AG08395 (cell line): ENCODE measurements around the gene C16orf87.
A peak's percentile ranks its signal among the peaks of the same experiment; 100 is the strongest.
"Not testable (repeated sequence)": the region's sequence is repeated elsewhere in the genome, so short reads cannot be mapped to it uniquely, and the experiment has no call there.

ENCODE experiments used
- DNase-seq: peaks from one replicate; pipeline ENCODE4 v3.0.0; 2012; ENCODE audit warnings: mixed read lengths, low spot score

The C16orf87 gene, protein sequence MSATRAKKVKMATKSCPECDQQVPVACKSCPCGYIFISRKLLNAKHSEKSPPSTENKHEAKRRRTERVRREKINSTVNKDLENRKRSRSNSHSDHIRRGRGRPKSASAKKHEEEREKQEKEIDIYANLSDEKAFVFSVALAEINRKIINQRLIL

DNA sequence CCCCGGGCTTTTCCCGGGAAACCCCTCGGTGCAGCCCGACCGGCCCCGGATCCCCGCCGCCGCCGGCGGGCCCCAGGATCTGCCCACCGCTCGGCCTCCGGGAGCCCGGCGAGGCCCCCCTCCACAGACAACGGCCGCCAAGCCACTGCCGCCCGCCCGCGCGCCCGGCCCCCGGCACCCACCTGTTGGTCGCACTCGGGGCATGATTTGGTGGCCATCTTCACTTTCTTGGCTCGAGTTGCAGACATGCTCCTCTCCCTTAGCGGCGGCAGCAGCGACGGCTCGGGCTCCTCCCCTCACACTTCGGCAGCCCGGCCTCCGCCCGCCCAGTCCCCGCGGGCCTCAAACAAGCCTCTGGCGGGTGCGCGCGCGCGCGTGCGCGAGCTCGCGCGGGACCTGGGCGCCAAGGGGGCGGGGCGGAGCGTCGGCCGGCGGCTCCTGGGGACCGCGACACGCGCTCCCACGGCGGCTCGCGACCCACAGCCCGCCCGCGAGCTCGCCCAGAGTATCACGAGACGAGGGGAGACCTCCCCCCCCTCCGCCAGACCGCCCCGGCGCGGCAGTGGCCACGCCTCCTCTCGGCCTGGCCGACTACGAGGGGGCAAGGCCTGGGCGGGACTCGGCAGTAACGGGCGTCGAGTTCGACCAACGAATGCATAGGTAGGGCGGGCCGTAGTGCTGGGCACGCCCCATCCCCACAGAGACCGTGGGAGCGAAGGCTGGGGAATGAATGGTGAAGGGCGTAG lies at the start of gene C16orf87:
Gene C16orf87 (minus strand): TSS at position 279 of the 746 bp plus-strand sequence. CDS start 31 bp downstream, at position 248.
- peak; percentile 98 for DNase-seq

DNA sequence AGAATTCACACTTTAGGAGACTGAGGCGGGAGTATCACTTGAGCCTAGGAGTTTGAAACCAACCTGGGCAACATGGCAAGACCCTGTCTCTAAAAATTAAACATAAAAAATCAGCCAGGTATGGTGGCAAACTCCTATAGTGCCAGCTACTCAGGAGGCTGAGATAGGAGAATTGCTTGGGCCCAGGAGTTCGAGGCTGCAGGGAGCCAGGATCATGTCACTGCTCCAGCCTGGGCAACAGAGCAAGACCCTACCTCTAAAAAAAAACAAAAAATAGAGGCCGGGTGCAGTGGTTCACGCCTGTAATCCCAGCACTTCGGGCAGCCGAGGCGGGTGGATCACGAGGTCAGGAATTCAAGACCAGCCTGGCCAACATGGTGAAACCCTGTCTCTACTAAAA lies 44.3 kb upstream of the C16orf87 start:
- DNase-seq, result no peak

DNA sequence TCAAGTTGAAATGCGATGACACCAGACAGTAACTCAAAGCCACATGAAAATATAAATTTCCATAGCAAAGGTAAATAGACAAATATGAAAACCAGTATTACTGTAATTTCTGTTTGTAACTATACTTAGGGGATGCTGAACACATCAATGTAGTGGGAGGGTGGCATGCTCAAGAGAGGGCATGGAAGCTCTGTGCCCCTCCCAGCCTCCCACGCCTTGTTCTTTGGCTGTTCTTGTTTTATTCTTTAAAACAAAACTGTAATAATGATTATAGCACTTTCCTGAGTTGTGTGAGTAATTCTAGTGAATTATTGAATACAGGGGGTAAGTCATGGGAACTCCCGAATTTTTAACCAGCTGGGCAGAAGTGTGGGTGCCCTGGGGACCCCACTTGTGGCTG lies 42.2 kb upstream of the C16orf87 start:
- DNase-seq, result no peak

DNA sequence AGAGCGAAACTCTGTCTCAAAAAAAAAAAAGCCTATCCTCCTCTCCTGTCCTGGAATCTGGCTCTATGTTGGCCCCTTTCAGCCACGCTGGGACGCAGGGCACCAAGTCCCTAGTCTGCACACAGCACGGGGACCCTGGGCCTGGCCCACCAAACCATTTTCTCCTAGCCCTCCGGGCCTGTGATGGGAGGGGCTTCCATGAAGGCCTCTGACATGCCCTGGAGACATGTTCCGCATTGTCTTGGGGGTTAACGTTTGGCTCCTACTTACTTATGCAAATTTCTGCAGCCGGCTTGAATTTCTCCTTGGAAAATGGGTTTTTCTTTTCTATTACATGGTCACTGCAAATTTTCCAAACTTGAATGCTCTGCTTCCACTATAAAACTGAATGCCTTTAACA lies 40.6 kb upstream of the C16orf87 start:
- no peak for DNase-seq

DNA sequence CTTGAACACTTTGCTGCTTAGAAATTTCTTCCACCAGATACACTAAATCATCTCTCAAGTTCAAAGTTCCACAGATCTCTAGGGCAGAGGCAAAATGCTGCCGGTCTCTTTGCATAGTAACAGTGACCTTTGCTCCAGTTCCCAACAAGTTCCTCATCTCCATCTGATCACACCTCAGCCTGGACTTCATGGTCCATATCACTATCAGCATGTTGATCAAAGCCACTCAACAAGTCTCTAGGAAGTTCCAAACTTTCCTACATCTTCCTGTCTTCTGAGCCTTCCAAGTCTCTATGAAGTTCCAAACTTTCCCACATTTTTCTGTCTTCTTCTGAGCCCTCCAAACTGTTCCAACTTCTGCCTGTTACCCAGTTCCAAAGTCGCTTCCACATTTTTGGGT lies 37.9 kb upstream of the C16orf87 start:
- DNase-seq, result not testable (repeated sequence)

DNA sequence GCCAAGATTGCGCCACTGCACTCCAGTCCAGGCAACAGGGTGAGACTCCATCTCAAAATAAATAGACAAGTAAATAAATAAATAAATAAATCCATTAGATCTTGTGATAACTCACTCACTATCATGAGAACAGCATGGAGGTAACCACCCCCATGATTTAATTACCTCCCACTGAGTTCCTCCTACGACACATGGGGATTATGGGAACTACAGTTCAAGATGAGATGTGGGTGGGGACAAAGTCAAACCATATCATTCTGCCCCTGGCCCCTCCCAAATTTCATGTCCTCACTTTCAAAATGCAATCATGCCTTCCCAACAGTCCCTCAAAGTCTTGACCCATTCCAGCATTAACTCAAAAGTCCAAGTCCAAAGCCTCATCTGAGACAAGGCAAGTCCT lies 36.5 kb upstream of the C16orf87 start:
- not testable (repeated sequence) for DNase-seq

DNA sequence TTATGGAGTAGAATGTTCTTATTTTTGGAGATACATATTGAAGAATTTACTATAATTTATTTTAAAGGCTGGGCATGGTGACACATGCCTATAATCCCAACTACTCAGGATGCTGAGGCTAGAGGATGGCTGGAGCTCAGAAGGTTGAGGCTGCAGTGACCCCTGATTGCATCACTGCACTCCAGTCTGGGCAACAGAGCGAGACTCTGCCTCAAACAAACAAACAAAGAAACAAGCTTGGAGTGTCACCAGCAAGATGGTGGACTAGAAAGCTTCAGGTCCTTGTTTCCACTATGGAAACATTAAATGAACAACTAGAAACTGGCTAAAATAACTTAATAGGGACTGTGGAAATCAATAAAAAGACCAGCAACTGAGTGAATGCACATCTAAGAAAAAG lies 35.3 kb upstream of the C16orf87 start:
- DNase-seq, result no peak

DNA sequence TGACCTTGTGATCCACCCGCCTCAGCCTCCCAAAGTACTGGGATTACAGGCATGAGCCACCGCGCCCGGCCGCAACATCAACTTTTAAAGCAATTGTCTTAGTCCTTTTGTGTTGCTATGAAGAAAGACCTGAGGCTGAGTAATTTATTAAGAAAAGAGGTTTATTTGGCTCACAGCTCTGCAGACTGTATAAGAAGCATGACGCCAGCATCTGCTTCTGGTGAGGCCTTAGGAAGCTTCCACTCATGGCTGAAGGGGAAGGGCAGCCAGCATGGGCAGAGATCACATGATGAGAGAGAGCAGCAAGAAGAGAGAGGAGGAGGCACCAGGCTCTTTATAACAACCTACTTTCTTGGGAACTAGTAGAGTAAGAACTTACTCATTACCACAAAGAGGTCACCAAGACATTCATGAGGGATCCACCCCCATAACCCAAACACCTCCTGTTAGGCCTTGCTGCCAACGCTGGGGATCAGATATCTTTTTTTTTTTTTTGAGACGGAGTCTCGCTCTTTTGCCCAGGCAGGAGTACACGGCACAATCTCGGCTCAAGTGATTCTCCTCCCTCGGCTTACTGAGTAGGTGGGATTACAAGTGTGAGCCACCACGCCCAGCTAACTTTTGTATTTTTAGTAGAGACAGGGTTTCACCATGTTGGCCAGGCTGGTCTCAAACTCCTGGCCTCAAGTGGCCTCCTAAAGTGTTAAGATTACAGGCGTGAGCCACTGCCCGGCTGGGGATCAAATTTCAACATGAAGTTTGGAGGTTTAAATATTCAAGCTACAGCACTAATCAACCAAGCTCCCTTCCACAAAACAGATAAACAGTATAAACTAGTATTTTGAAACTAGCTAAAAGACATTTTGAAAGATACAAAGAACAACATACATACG lies 31.8 kb upstream of the C16orf87 start:
- no peak for DNase-seq

DNA sequence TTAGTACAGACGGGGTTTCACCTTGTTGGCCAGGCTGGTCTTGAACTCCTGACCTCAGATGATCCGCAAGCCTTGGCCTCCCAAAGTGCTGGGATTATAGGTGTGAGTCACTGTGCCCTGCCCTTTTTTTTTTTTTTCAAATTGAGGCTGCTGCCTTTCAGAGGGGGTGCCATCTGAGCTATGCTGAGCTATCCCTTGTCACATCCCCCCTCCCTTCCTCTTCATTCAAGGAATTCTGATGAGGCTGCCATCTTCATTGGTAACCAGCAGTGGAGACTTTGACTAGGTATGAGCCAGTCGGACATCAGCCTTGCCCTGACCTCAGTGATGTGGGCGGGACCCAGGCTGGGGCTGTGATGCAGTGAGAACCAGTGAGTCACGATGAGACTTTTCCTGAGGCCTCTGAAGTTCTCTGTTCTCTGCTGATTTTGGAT lies 28.8 kb upstream of the C16orf87 start:
- DNase-seq, result peak; percentile 92

DNA sequence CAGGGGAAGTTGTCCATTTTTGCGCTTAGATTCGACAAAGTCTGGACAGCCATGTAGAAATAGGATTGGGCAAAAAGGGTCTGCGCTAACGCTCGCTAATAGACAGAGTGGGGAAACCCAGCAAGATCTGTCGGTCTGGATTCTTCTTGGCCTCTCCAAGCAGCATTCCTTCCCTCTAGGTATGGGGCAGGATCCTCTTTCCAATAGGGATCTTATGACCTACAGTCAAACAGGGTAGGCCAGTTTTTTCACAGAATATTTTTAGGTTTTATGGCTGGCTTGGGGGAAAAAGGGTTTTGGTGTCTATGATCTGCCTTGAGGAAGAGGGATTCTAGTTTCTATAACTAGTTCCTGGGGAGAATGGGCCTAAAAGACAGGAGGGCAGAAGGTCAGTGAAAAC lies 27.2 kb upstream of the C16orf87 start:
- DNase-seq, result no peak

DNA sequence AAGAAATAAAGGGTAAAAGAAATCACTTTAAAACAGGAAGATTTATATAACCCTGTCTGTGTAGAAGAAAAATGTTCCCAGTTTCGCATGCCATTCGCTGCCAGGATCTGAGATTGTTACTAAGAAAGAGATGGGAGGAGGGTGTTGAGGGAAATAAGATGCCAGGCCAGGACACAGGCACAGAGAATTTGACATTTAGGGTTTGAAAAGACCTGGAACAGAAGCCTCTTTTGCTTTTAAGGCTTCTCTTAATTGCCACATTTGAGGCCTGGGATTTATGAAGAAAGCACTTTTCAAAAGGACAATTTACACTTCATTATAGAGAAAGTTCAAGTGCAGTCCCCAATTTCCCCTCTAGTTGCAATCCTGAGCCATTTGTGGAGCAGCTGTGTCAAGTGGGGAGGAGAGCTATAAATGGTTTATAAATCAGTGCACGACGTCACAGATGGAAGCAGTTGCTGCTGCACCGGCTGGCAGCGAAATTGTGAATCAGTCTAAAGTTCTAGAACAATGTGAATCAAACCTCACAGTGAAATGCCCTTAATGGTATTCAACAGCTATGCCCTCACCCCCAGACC lies 26.5 kb upstream of the C16orf87 start:
- DNase-seq, result peak; percentile 72

DNA sequence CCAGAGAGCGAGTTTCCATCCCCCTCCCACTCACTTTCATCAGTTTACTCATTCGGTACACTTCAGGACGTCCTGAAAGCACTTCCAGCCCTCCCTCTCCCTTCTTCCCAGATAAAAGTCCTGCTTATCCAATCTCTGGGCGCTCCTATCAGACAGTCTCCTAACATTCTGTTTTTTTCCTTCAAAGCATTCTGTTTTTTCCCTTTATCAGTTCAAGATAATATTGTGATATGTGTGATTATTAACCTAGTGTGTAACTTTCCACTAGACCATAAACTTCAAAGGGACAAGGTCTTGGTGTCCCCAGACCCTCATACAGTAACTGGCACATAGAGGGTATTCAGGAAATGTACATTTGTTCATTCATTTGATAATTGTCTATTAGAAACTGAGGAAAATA lies 24.4 kb upstream of the C16orf87 start:
- no peak for DNase-seq

DNA sequence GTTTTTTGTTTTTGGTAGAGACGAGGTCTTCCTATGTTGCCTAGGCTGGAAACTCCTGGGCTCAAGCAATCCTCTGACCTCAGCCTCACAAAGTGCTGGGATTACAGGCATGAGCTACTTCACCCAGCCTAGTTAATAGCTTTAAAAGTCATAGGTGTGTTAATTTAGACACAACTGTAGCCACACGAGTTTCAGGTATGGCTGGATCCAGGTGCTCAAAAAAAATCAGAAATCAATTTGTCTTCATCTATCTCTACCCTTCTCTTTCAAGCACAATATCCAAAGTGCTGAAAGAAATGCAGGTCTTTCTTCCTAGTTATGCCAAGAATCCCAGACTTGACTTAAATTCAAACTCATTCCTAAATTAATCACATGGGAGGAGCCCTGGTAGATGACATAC lies 23.9 kb upstream of the C16orf87 start:
- DNase-seq, result no peak

DNA sequence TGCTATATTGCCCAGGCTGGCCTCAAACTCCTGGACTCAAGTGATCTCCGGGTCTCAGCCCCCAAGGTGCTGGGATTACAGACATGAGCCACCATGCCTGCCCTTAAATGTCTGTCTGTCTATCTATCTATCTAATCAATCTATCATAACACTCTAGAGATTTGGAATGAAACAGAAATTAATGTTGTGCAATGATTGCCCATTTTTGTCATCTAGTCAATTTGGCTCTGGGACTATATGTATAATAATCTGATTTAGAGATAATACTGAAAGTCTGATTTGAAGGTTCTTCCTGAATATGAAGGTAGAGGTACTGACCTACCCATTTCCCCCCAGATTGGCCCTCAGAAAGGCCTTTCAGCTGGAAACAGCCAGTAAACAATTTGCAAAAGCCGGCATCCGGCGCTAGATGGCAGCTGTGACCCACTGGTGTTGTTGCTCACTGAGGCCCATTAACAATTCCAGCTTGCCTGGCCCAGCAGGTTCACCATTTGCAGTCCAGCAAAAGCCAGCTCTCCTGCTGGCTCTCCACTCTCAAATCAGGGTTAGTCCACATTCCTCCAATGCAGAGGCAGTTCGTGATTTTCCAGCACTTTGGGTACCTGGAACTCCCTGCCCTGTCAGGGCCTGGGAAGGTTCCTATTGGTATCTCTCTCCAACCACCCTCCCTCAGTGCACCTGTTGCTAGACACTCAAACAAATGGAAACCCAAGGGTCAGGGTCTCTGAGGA lies 22.9 kb upstream of the C16orf87 start:
- peak; percentile 88 for DNase-seq

DNA sequence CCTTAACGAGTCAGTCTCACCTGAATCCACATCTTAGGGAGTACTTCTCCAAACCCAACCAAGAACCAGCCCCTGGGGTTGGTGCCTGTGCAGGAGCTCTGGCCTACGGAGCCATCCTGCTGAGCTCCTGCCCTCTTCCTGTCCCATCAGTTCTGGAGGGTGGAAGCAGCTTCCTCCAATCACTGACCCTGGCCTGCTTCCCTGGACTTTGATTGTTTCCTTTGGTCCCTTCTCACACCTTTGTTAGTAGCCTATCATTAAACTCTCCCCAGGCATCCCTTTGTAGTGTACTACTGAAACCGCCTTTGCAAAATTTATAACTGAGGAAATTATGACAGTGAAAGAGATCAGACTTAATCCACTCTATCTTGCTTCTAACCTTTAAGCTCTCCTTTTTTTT lies 21.1 kb upstream of the C16orf87 start:
- no peak for DNase-seq

DNA sequence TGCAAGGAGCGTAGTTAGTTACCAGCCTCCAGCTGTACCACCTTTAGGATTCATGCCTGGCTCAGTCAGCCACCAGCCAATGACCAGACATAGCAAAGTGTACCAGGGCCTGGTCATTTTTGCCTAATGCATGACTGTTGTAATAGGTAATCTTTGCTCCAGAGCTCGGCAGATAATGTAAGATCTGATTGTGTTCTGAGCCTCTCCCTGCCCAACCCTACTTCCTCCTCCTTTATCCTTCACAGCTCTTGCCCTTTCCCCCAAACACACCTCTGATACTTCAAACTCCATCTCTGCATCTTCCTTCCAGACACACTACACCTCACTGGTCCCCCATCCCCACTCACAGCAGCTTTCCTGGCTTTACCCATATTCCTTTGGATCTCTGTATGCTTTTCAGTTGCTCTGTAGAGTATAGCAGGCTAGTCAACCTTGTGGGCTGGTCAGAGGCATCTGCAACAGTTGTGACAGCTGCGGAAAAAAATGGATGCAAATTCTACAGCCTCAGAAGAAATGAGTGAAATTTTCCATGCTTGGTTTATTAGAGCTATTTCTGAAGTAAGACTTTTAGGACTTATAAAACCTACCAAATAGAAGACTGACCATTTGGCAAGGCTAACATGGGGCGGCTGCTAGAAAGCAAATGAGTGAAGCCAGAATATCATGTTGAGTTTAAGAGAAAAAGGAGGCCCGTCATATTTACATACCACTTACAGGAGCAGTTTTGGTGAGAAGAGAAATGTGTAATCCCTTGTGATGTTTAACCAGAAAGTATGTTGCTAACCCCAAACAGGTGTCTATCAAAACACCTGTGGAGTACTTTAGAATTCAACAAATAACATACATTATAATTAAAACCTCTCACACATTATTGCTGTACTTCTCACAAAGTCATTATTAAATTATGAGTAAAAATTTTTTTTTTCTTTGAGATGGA lies 19.9 kb upstream of the C16orf87 start:
- DNase-seq, result no peak

DNA sequence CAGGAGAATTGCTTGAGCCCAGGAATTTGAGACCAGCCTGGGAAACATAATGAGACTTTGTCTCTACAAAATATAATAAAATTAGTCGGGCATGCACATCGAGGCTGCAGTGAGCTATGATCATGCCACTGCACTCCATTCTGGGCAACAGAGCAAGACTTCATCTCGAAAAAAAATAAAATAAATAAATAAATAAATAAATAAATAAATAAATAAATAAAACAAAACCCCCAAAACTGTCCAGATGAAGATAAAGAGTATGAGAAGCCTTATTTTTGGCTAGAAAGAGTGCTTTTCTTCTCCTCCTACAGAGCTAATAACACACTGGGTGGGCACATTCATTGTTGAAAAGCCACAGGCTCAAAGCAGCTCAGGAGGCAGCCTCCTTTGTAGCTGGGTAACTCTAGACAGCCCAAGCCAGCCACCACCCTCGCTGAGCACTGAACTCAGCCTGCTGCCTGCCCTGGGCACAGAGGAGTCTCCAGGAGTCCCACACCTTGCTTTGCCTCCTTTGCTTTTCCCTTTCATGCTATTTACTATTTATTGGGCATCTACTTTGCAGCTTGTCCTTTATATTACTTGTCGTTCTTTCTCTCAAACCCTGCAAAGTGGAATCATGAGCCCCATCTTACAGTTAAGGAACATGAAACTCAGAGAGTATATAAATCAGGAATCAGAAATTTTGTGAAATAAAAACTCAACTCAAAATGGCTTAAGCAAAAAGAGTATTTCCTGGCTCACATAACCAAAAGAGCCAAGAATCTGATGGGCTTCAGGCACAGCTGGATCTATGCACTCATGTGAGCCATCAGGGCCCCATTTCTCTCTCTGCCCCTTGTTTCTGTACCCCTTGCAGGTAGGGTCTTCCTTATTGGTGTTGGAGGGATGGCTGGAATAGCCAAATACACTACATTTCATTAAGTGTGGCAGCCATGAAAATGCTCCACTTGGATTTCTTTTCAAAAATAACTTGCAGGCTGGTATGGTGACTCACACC lies 18.1 kb upstream of the C16orf87 start:
- no peak for DNase-seq

DNA sequence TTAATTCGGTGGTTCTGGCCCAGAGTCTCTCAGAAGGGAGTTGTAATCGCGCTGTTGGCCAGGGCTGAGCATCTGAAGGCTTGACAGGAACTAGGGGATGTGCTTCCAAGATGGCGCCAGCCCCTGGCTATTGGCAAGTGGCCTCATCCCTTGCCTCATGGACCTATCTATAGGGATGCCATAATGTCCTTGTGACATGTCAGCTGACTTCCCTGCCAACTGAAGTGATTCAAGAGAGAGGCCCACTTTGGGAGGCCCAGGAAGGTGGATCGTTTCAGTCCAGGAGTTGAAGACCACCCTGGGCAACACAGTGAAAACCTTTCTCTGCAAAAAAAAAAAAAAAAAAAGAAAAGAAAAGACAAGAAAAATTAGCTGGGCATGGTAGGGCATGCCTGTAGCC lies 15.0 kb upstream of the C16orf87 start:
- DNase-seq, result no peak

DNA sequence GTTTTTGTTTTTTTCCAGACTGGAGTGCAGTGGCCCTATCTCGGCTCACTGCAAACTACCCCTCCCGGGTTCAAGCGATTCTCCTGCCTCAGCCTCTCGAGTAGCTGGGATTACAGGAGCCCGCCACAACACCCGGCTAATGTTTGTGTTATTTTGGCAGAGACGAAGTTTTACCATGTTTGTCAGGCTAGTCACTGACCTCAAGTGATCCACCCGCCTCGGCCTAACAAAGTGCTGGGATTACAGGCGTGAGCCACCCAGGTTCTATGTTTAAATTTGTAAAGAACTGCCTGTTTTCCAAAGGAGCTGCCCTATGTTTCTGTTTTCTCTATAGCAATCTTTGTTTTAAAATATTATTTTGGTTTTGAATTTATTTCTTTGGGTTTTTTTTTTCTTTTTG lies 13.8 kb upstream of the C16orf87 start:
- no peak for DNase-seq
